ENCODE results near the gene PRTG. TPM values are rescaled to one million over a fixed set of nuclear protein-coding genes. Genes with fewer than 3 reads are reported as not detected.
A peak's percentile ranks its signal among the peaks of the same experiment; 100 is the strongest.
"Not testable (repeated sequence)": the region's sequence is repeated elsewhere in the genome, so short reads cannot be mapped to it uniquely, and the experiment has no call there.

Gene PRTG
- total RNA-seq, 1 experiment from 2014 or later, result 50.3 TPM

- Histone ChIP-seq H3K27me3 (no peaks in the 10 kb centered on the region), H3K36me3 (no peaks in the 10 kb centered on the region), H3K4me3 (peak overlapping the region; percentile 2; the same call in 1 of the 2 replicates), H3K4me1 (peaks cover 5% of the 10 kb centered on the region; the same call in 1 of the 2 replicates), H3K9me3 (replicated peaks) (no peaks in the 10 kb centered on the region), H3K27ac (no peak overlapping the region)
- DNase-seq, result peak in 1 of 2 experiments; percentile 43
Observed at GRCh38 chr15:55770261-55770660, 27.3 kb upstream of the PRTG start.

DNA sequence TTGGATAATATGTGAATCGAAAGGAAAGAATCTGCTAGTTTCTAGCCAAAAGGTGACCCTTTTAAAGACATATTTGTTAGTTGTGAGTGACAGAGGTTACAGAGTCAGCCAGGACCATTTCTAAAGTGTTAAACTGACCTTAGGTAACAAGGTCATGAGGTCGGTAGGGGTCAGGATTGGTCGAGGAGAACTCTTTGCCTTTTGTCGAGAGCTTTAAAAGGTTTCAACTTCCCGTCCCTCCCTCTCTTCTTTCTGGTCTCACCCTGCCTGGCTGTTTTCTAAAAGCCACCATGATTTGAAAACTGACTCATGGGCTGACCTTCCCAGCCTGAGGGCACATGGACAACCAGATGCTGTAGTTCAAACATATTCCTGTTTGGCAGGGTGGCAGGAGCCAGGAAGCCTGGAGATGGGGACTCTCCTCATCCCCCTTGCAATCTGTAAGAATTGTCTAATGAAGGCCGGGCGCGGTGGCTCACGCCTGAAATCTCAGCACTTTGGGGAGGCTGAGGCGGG is 25.8 kb upstream of the PRTG start:
- Histone ChIP-seq H3K4me1 (peaks cover 5% of the 10 kb centered on the region; the same call in 1 of the 2 replicates), H3K4me3 (no peak overlapping the region), H3K36me3 (no peaks in the 10 kb centered on the region), H3K27ac (no peak overlapping the region), H3K27me3 (no peaks in the 10 kb centered on the region), H3K9me3 (replicated peaks) (no peaks in the 10 kb centered on the region)
- DNase-seq, result no peak

DNA sequence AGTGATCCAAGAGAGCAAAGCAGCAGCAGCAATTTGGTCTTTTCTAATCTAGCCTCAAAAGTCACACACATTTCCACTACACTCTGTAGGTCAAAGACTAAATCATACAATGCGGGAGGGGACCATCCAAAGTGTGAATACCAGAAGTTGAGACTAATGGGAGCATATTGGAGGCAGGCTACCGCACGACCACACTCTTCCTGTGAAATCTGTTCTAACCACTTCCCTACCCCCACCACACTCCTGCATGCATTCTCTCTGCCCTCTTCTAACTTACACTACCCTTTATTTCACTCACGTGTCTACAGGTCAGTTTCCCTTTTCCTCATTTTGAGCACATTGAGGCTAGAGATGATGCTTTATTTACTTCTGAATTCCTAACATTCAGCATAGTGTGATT is 23.7 kb upstream of the PRTG start:
- no peak for DNase-seq
- Histone ChIP-seq H3K4me1 (peaks cover 5% of the 10 kb centered on the region; the same call in 1 of the 2 replicates), H3K36me3 (no peaks in the 10 kb centered on the region)

GRCh38 chr15:55764398-55764797 is 21.4 kb upstream of the PRTG start:
- no peaks in the 10 kb centered on the region; the same call in 1 of the 2 replicates for H3K9me3 ChIP-seq (replicated peaks)
- no peaks in the 10 kb centered on the region for H3K4me1 ChIP-seq
- H3K4me3 ChIP-seq, result no peak overlapping the region
- no peaks in the 10 kb centered on the region for H3K36me3 ChIP-seq
- H3K27me3 ChIP-seq, result no peaks in the 10 kb centered on the region
- no peak overlapping the region for H3K27ac ChIP-seq
- DNase-seq, result no peak

More for the DNA sequence above, 23.7 kb upstream of the PRTG start:
- Histone ChIP-seq H3K4me3 (no peak overlapping the region), H3K9me3 (replicated peaks) (no peaks in the 10 kb centered on the region; the same call in 1 of the 2 replicates), H3K27ac (no peak overlapping the region), H3K27me3 (no peaks in the 10 kb centered on the region)

- H3K27me3 ChIP-seq, result no peaks in the 10 kb centered on the region
- no peaks in the 10 kb centered on the region for H3K36me3 ChIP-seq
- H3K9me3 ChIP-seq (replicated peaks), result no peaks in the 10 kb centered on the region; the same call in 1 of the 2 replicates
- peak in 1 of 2 experiments; percentile 19 for DNase-seq
- H3K27ac ChIP-seq, result no peak overlapping the region
- H3K4me3 ChIP-seq, result no peak overlapping the region
- H3K4me1 ChIP-seq, result no peaks in the 10 kb centered on the region
Observed at GRCh38 chr15:55758580-55758986, 15.6 kb upstream of the PRTG start.

- H3K9me3 ChIP-seq (replicated peaks); H3K27ac ChIP-seq; H3K4me3 ChIP-seq; H3K4me1 ChIP-seq; DNase-seq; H3K27me3 ChIP-seq; H3K36me3 ChIP-seq: not testable (repeated sequence)
Observed at GRCh38 chr15:55753433-55753832, 10.5 kb upstream of the PRTG start.

DNA sequence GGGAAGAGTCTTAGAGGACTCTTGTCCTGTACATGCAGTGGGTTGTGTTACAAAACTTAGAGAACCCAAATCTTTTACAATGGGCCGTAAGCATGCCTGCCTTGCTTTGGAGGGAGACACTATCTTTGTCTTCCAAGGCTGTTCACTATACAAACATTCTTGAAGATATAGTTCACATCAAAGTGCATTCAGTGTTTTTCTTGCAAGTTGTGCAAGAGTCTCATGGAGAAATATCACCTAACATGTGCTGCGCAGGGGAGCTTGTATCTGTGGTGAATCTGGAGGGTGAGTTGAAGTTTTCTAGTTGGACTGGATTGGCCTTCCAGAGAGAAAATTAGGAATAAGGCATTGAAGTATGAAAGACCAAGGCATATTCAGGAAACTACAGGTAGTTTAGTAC is 7.8 kb upstream of the PRTG start:
- DNase-seq, result no peak
- H3K4me1 ChIP-seq, result no peaks in the 10 kb centered on the region
- H3K27ac ChIP-seq, result no peak overlapping the region
- no peaks in the 10 kb centered on the region for H3K36me3 ChIP-seq
- H3K27me3 ChIP-seq, result no peaks in the 10 kb centered on the region
- no peak overlapping the region for H3K4me3 ChIP-seq
- H3K9me3 ChIP-seq (replicated peaks), result no peaks in the 10 kb centered on the region; the same call in 1 of the 2 replicates

GRCh38 chr15:55743729-55744655 is 1.0 kb upstream of the PRTG start:
- peak; percentile 40 to 43 for DNase-seq
- peaks cover 11% of the 10 kb centered on the region for H3K36me3 ChIP-seq
- H3K9me3 ChIP-seq (replicated peaks), result no peaks in the 10 kb centered on the region
- no peaks in the 10 kb centered on the region for H3K27me3 ChIP-seq
- peak overlapping the region; percentile 94 for H3K27ac ChIP-seq
- peak overlapping the region; percentile 90 for H3K4me3 ChIP-seq
- H3K4me1 ChIP-seq, result peaks cover 10% of the 10 kb centered on the region

DNA sequence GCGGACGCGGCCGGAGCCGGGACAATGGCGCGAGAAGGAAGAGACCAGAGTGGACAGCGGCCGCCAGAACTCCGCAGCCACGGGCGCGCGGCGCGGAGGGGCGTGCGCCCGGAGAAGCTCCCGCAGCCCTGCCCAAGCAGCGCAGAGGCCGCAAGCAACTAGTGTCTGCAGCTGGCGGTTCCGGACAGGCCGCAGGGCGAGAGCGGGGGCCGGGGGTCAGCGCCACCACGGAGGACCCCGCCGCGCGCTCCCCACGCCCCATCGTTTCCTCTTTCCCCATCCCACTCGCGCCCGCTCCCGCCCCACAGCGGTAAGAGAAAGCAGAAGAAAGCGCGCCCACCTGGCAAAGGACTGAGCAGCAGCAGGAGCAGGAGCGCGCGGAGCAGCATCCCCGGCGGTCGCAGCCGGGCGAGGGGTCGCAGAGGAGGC is 440 bp downstream of the PRTG start:
- Histone ChIP-seq H3K9me3 (replicated peaks) (no peaks in the 10 kb centered on the region), H3K36me3 (peaks cover 22% of the 10 kb centered on the region), H3K4me3 (peak overlapping the region; percentile 90), H3K27me3 (no peaks in the 10 kb centered on the region), H3K4me1 (peaks cover 18% of the 10 kb centered on the region), H3K27ac (peak overlapping the region; percentile 94)
- no peak for DNase-seq

DNA sequence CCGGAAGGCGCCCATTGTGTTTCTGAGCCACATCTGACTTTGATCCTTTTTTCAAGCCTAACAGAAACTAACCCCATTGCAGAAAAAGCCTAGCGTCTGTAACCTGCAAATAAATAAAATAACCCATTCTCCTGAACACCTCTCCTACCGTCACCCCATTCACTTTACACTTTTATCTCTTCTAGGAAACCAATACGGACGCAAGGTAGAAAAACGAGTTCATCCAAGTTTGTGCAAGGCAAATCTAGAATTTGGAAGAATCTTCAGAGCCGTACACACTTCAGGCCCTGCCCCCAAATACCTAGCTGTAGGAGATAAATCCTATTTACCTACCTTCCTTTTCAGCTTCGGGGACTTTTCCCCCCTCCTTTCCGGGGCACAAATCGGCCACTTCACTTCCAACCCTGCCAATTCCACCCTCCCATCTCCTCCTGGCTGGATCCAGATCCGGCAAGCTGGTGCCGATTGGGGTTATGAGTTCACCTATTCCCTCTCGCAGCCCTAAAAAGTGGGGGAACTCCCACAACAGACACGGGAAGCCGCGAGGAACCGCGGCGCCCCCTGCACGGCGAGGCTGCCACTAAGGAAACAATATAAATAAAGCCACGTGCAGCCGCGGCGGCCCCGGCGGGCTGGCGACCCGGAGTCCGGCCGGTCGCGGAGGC is 987 bp downstream of the PRTG start:
- Histone ChIP-seq H3K36me3 (peaks cover 24% of the 10 kb centered on the region), H3K27ac (peak overlapping the region; percentile 94), H3K4me3 (peak overlapping the region; percentile 90), H3K27me3 (no peaks in the 10 kb centered on the region), H3K4me1 (peaks cover 24% of the 10 kb centered on the region), H3K9me3 (replicated peaks) (no peaks in the 10 kb centered on the region)
- peak; percentile 41 to 58 for DNase-seq

DNA sequence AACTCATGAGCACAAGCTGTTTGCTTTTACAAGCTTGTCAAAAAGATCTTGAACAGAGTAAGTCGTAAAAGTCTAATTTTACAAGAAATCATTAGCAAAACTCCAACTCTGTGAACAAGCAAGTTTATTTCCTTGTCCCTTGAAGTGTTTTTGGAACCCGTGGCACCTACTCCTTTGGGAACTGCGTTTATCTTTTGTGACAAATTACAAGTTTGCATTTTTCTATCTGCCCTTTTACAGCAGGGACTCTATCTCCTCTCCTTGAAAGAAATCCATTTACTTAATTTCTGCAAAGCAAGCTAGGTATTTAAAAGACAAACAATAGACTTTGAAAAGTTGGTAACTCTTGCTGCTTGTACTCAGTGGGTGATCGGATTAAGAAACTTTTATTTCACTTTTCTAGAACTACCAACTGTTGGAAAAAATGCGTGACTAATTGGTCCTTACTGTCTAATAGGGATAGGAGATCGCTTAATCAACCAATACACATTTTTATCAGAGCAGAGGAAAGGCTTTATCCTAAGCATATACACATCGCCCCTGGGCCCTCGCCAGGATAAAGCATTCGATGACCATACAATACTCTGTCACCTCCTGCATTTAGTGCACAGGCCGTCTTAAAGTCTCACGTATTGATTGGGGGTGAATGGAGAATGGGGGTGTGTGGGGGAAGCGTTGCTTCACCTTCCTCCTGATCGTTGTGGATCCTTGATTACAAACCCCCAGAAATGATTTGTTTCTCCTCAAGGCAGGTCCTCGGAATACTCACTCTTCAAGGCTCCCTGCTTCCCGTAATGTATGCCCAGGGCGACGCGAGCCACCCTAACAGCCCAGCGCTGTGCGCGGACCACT is 1.7 kb downstream of the PRTG start:
- peak; percentile 60 to 76 for DNase-seq
- Histone ChIP-seq H3K36me3 (peaks cover 27% of the 10 kb centered on the region), H3K4me1 (peaks cover 26% of the 10 kb centered on the region), H3K27ac (peak overlapping the region; percentile 94), H3K4me3 (peak overlapping the region; percentile 90), H3K27me3 (no peaks in the 10 kb centered on the region), H3K9me3 (replicated peaks) (no peaks in the 10 kb centered on the region)

DNA sequence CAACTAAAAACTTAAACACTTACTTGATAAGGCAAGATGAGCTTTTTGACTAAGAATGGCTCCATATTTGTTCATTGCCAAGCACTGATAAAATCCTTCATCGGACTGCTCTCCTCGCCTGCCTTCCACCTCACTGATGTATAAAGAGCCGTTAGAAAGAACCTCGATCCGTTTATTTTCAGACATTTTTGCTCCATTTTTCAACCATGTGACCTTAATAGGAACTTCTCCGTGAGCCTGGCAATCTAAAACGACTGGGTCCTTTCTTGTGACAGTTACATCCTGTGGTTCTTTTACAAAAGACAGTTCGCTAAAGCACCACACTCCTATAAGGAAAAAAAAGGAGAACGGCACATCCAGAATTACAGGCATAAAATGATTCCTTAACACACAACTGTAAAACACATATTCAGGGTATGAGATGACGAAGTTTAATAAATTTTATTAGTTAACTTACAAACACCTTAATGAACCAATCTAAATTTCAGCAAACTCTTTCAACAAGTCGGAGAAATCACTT is 2.5 kb downstream of the PRTG start:
- H3K27ac ChIP-seq, result peak overlapping the region; percentile 94
- H3K4me1 ChIP-seq, result peaks cover 30% of the 10 kb centered on the region
- DNase-seq, result peak in 1 of 2 experiments; percentile 47
- H3K36me3 ChIP-seq, result peaks cover 32% of the 10 kb centered on the region
- no peaks in the 10 kb centered on the region for H3K9me3 ChIP-seq (replicated peaks)
- H3K27me3 ChIP-seq, result no peaks in the 10 kb centered on the region
- peak overlapping the region; percentile 90 for H3K4me3 ChIP-seq

DNA sequence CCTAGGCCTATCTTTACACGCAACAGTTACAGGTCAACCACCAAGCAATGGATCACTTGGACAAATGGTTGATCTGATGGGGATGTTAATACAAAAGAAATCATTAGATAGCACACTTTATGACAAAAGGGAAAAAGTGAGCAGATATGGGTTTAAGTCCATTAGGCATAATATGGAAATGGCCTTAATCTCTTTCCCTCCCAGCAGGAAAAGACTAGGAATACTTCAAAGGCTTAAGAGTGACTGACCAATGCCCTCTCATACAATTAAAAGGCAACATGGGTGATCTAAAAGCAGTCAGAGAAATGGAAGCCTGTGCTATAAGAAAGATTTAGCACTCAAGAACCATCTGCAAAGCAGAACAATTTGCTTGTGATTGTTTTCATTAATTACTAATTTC is 3.3 kb downstream of the PRTG start:
- Histone ChIP-seq H3K27me3 (no peaks in the 10 kb centered on the region), H3K4me3 (peak overlapping the region; percentile 90), H3K4me1 (peaks cover 34% of the 10 kb centered on the region), H3K36me3 (peaks cover 39% of the 10 kb centered on the region), H3K9me3 (replicated peaks) (no peaks in the 10 kb centered on the region), H3K27ac (peak overlapping the region; percentile 94; the same call in 1 of the 2 replicates)
- DNase-seq, result no peak

DNA sequence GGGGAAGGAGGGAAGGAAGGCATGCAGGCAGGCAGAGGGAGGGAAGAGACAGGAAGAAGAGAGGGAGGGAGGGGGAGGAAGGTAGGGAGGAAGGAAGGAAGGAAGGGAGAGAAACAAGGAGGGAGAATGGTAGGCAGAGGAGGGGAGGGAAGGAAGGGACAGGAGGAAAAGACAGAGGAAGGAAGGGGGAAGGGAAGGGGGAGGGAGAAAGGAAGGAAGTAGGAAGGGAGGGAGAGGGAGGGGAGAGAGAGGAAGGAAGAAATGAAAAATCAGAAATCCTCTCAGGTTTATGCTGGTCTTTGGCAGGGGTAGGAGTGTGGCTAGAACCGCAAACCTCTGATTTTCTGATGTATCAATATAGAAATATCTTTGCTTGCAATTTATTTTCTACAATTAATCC is 4.2 kb downstream of the PRTG start:
- peaks cover 34% of the 10 kb centered on the region for H3K4me1 ChIP-seq
- H3K4me3 ChIP-seq, result no peak overlapping the region
- H3K9me3 ChIP-seq (replicated peaks), result no peaks in the 10 kb centered on the region
- DNase-seq, result no peak
- H3K36me3 ChIP-seq, result peaks cover 48% of the 10 kb centered on the region
- H3K27ac ChIP-seq, result no peak overlapping the region
- H3K27me3 ChIP-seq, result no peaks in the 10 kb centered on the region
